22Rv1 (cell line): Measurements from ENCODE around the gene PARP12.

ENCODE experiments used
- ZFX ChIP-seq: fragments of 450-650 bp; IDR thresholded peaks from 2 replicates; pipeline ENCODE4 v1.6.1; 2017; ENCODE audit warnings: antibody characterized with exemption, borderline replicate concordance
- TF ChIP-seq, protein P1 (sequence below): fragments of 450-650 bp; IDR thresholded peaks from 2 replicates; pipeline ENCODE4 v1.5.1; 2017; ENCODE audit warnings: mild to moderate bottlenecking

DNA sequence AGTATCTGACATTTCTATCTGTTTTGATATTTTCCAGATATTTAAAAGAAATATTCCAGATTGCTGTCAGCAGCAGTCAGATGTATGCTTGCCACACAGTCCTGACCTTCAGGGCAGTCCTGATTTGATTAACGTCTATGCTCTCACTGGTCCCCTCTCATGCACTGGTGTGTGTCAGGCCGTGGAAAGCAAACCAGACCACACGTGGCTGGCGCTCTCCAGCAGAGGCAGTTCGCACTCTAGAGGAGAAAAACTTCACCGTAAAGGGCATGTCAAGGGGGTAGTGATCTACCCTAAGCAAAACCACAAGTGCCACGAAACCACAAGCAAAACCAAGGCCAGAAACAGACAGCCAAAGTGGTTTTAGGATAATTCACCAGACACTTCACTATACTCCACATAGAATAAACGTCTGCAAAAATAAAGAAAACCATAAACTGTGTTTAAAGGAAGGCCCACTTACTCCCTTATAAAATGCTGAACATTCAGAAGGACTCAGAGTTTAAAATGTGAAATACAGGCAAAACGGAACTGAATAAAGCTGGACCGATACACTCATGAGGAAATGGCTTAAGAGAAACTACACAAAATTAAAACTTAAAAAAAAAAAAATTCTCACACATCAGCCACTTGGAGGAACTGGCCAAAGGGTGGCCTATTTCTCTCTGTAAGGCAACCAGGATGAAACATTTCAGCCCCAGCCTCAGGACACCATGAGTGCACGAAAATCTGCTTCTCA, 26.4 kb downstream of the PARP12 start:
- TF ChIP-seq, protein P1, sequence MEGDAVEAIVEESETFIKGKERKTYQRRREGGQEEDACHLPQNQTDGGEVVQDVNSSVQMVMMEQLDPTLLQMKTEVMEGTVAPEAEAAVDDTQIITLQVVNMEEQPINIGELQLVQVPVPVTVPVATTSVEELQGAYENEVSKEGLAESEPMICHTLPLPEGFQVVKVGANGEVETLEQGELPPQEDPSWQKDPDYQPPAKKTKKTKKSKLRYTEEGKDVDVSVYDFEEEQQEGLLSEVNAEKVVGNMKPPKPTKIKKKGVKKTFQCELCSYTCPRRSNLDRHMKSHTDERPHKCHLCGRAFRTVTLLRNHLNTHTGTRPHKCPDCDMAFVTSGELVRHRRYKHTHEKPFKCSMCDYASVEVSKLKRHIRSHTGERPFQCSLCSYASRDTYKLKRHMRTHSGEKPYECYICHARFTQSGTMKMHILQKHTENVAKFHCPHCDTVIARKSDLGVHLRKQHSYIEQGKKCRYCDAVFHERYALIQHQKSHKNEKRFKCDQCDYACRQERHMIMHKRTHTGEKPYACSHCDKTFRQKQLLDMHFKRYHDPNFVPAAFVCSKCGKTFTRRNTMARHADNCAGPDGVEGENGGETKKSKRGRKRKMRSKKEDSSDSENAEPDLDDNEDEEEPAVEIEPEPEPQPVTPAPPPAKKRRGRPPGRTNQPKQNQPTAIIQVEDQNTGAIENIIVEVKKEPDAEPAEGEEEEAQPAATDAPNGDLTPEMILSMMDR = no peak
- no peak for TF ChIP-seq ZFX
